ENCODE measurements around the gene TFDP2. TPM values are rescaled to one million over a fixed set of nuclear protein-coding genes. Genes with fewer than 3 reads are reported as not detected.
"Not testable (repeated sequence)": the region's sequence is repeated elsewhere in the genome, so short reads cannot be mapped to it uniquely, and the experiment has no call there.

The TFDP2 gene
- total and polyA plus RNA-seq, 12 donors = 11.0 to 77.8 (median 54.3) TPM

DNA sequence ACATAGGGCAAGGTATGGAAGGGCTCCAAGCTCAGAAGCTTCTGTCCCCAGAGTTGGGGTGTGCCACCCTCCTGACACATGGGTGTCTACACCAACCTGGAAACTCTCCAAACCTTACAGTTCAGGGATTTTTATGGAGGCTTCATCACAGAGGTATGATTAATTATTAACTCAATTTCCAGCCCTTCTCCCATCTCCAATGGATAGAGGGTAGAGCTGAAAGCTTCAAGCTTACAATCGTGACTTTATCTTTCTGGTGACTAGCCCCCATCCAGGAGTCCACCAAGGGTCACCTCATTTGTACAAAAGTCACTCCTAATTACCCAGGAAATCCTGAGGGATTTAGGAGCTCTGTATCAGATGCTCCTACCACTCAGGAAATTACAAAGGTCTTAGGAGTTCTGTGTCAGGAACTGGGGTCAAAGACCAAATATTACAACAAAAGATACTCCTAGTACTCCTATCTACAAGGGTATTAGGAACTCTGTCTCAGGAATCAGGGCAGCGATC lies 62.7 kb downstream of the TFDP2 start:
- intact Hi-C loops (cut with DNase I) = no loop called here
- TF ChIP-seq, protein P1, sequence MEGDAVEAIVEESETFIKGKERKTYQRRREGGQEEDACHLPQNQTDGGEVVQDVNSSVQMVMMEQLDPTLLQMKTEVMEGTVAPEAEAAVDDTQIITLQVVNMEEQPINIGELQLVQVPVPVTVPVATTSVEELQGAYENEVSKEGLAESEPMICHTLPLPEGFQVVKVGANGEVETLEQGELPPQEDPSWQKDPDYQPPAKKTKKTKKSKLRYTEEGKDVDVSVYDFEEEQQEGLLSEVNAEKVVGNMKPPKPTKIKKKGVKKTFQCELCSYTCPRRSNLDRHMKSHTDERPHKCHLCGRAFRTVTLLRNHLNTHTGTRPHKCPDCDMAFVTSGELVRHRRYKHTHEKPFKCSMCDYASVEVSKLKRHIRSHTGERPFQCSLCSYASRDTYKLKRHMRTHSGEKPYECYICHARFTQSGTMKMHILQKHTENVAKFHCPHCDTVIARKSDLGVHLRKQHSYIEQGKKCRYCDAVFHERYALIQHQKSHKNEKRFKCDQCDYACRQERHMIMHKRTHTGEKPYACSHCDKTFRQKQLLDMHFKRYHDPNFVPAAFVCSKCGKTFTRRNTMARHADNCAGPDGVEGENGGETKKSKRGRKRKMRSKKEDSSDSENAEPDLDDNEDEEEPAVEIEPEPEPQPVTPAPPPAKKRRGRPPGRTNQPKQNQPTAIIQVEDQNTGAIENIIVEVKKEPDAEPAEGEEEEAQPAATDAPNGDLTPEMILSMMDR (IDR thresholded peaks at IDR 0.05) = no peak
- WGBS, 2 donors = 60 to 67% methylated on average over 2 of the region's 2 CpGs
- ATAC-seq (peak in 1 of 8 donors; percentile 25), DNase-seq (no peak)
- no peaks in the 10 kb centered on the region for H3K4me1 ChIP-seq
- no peaks in the 10 kb centered on the region for H3K36me3 ChIP-seq
- H3K27ac ChIP-seq = no peak overlapping the region
- no peaks in the 10 kb centered on the region for H3K27me3 ChIP-seq
- peaks cover 0 to 21% (median 0%) of the 10 kb centered on the region in 11 donors for H3K9me3 ChIP-seq
- H3K4me3 ChIP-seq = no peak overlapping the region

DNA sequence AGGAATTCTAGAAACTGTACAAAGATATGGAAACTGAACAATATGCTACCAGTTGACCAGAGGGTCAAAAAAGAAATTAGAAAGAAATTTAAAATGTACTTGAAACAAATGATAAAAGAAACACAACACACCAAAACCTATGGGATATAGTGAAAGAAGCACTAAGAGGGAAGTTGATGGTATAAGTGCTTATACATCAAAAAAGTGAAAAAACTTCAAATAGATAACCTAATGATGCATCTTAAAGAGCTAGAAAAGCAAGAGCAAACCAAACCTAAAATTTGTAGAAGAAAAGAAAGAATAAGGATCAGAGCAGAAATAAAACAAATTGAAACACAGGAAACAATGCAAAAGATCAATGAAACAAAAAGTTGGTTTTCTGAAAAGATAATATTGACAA lies 68.2 kb downstream of the TFDP2 start:
- no peak for ATAC-seq
- Histone ChIP-seq H3K4me3 (no peak overlapping the region), H3K4me1 (no peaks in the 10 kb centered on the region), H3K36me3 (peaks cover 0 to 8% (median 0%) of the 10 kb centered on the region in 9 donors), H3K9me3 (peaks cover 0 to 39% (median 4%) of the 10 kb centered on the region in 11 donors), H3K27ac (no peak overlapping the region), H3K27me3 (no peaks in the 10 kb centered on the region)
- no peak for DNase-seq
- TF ChIP-seq, protein P1 (IDR thresholded peaks at IDR 0.05) = no peak
- intact Hi-C loops (cut with DNase I) = no loop called here

DNA sequence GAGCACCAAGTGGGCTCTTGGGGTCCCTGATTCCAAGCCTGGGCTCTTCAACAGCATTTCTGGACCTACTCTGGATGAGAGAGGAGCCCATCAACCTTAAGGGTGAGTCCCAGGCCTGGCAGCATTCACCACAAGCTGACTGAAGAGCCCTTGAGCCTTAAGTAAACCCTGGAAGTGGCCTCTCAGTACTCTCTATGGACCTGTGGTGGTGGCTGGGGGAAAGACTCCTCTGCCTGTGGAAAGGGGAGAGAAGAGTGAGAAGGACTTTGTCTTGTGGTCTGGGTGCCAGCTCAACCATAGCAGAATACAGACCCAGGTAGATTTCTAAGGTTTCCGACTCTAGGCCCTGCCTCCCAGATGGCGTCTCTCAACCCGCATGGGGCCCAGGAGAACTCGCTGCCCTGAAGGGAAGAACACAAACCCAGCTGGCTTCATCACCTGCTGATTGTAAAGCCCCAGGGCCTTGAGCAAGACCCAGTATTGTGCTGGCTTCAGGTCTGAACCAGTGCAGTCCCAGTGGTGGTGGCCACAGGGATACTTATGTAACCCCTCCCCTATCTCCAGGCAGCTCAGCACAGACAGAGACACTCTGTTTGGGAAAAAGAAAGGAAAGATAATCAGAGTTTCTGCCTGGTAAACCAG lies 71.4 kb downstream of the TFDP2 start:
- 94 to 100% methylated on average over 4 of the region's 4 CpGs for WGBS, 2 donors
- H3K27ac ChIP-seq = no peak overlapping the region
- DNase-seq (no peak), ATAC-seq (no peak)
- H3K4me1 ChIP-seq = no peaks in the 10 kb centered on the region
- H3K9me3 ChIP-seq = peaks cover 0 to 20% (median 4%) of the 10 kb centered on the region in 11 donors
- intact Hi-C loops (cut with DNase I) = no loop called here
- no peak overlapping the region for H3K4me3 ChIP-seq
- peaks cover 0 to 8% (median 0%) of the 10 kb centered on the region in 9 donors for H3K36me3 ChIP-seq
- H3K27me3 ChIP-seq = no peaks in the 10 kb centered on the region
- TF ChIP-seq, protein P1 (IDR thresholded peaks at IDR 0.05) = no peak

DNA sequence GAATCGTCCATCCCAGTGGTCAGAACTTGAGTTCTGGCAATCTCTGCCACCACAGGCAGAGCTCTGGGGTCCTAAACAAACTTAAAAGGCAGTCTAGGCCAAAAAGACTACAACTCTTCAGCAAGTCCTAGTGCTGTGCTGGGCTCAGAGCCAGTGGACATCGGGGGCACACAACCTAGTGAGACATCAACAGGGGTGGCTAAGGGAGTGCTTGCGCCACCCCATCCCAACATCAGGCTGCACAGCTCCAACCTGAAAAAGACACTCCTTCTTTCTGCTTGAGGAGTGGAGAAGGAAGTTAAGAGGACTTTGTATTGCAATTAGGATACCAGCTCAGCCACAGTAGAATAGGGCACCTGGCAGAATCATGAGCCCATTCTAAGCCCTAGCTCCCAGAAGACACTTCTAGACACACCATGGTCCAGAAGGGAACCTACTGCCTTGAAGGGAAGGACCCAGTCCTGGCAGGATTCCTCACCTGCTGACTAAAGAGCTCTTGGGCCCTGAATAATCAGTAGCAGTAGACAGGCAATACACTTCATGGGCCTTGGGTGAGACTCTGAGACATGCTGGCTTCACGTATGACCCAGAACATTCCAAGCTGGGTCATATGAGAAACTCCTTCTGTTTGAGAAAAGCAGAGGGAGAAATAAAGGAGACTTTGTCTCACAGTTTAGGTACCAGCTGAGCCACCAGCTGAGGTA lies 72.0 kb downstream of the TFDP2 start:
- Histone ChIP-seq H3K9me3 (peaks cover 0 to 19% (median 4%) of the 10 kb centered on the region in 11 donors), H3K27me3 (no peaks in the 10 kb centered on the region), H3K4me3 (no peak overlapping the region), H3K4me1 (no peaks in the 10 kb centered on the region), H3K27ac (no peak overlapping the region), H3K36me3 (peaks cover 0 to 8% (median 0%) of the 10 kb centered on the region in 9 donors)
- WGBS, 2 donors = 95 to 97% methylated on average over 4 of the region's 4 CpGs
- TF ChIP-seq, protein P1 (IDR thresholded peaks at IDR 0.05) = no peak
- DNase-seq = no peak
- ATAC-seq = no peak
- intact Hi-C loops (cut with DNase I) = no loop called here

DNA sequence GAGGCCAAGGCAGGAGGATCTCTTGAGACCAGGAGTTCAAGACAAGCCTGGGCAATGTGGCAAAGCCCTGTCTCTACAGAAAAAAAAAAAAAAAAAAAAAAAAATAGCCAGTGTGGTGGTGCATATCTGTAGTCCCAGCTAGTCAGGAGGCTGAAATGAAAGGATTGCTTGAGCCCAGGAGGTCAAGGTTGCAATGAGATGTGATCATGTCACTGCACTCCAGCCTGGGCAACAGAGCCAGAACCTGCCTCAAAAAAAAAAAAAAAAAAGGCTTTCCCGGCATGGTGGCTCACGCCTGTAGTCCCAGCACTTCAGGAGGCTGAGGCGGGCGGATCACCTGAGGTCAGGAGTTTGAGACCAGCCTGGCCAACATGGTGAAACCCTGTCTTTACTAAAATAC lies 73.7 kb downstream of the TFDP2 start:
- WGBS, 2 donors = 83 to 96% methylated on average over 4 of the region's 4 CpGs
- ATAC-seq = not testable (repeated sequence)

More for the DNA sequence above, 73.7 kb downstream of the TFDP2 start:
- H3K27ac ChIP-seq; H3K4me1 ChIP-seq; DNase-seq; H3K36me3 ChIP-seq; H3K4me3 ChIP-seq; intact Hi-C loops (cut with DNase I); H3K27me3 ChIP-seq: not testable (repeated sequence)
- peaks cover 0 to 16% (median under 1%) of the 10 kb centered on the region in 11 donors for H3K9me3 ChIP-seq
